ENCODE data around the gene VN1R5. TPM values are rescaled to one million over a fixed set of nuclear protein-coding genes. Genes with fewer than 3 reads are reported as not detected.

VN1R5 gene
- total and polyA plus RNA-seq, 9 of the 15 experiments (the other 6 are each of a cell fraction or from before 2014, with no cell fraction given) = not detected

- TF ChIP-seq CUX1 (CRISPR knock-in tag; IDR thresholded peaks at IDR 0.05) (no peak), ZBTB43 (CRISPR knock-in tag; IDR thresholded peaks at IDR 0.05) (0 out of 2 replicates have a peak, but pooled peaks have one; percentile 31), SREBF2 (CRISPR knock-in tag; IDR thresholded peaks at IDR 0.05) (no peak), GABPB1 (CRISPR knock-in tag; IDR thresholded peaks at IDR 0.05) (peak; percentile 84), ZNF253 (CRISPR knock-in tag; conservative IDR thresholded peaks at IDR 0.05) (no peak), SAFB2 (IDR thresholded peaks at IDR 0.05; ENCODE audit: borderline replicate concordance, low read depth, low read length, severe bottlenecking) (no peak), ZNF785 (CRISPR knock-in tag; IDR thresholded peaks at IDR 0.05) (no peak), MGA (IDR thresholded peaks at IDR 0.05) (peak; percentile 83)
Observed at GRCh38 chr1:247210376-247211117, 45.3 kb upstream of the VN1R5 start (continued).

Measured in K562 (cell line).